ENCODE measurements around the gene SPATA46. TPM values are rescaled to one million over a fixed set of nuclear protein-coding genes. Genes with fewer than 3 reads are reported as not detected.

The SPATA46 gene
- polyA plus RNA-seq, 1 of the 3 experiments (the other 2 are of a cell fraction) = not detected

- CTCF ChIA-PET = no interaction called here
- H3K9me3 ChIP-seq = no peaks in the 10 kb centered on the region
- no peak overlapping the region for H3K4me2 ChIP-seq
- 34% methylated on average over 1 of the region's 1 CpG for WGBS (ENCODE audit: low lambda C conversion rate)
- H4K20me1 ChIP-seq (ENCODE audit: insufficient read depth) = no peaks in the 10 kb centered on the region
- H3K27ac ChIP-seq (ENCODE audit: low read depth in 2 of 2, low read length in 1 of 2) = no peak overlapping the region
- H3K9me2 ChIP-seq = no peaks in the 10 kb centered on the region
- H2AFZ ChIP-seq (ENCODE audit: low read depth) = no peak overlapping the region
- no peak overlapping the region for H3K4me3 ChIP-seq (ENCODE audit: low read depth in 2 of 2, low read length in 1 of 2)
- no peak for DNase-seq
- no peaks in the 10 kb centered on the region for H3F3A ChIP-seq (replicated peaks; ENCODE audit: insufficient read depth)
- peaks cover 0 to 27% of the 10 kb centered on the region in 2 experiments; a peak in 1 of 4 replicates for H3K4me1 ChIP-seq (ENCODE audit: control insufficient read depth in 1 of 2, insufficient read depth in 2 of 2, low read depth in 1 of 2, low read length in 1 of 2)
- H3K27me3 ChIP-seq (ENCODE audit: insufficient read depth) = no peaks in the 10 kb centered on the region
- H3K79me2 ChIP-seq (ENCODE audit: insufficient read depth) = no peaks in the 10 kb centered on the region
- no peaks in the 10 kb centered on the region for H3K36me3 ChIP-seq (replicated peaks in 1 of 2; ENCODE audit: control insufficient read depth in 1 of 2, insufficient read depth in 2 of 2, low read length in 1 of 2)
- no peak overlapping the region for H3K9ac ChIP-seq
- POLR2A ChIA-PET = no interaction called here
- TF ChIP-seq FOXM1 (IDR thresholded peaks at IDR 0.05; ENCODE audit: low read depth) (no peak), RCOR1 (IDR thresholded peaks at IDR 0.05; ENCODE audit: low read length) (no peak), EZH2phosphoT487 (IDR thresholded peaks at IDR 0.05; ENCODE audit: borderline replicate concordance, low read depth) (no peak)
Measured at GRCh38 chr1:162370161-162370560, 6.5 kb downstream of the SPATA46 start.

GRCh38 chr1:162369571-162369970 is 7.1 kb downstream of the SPATA46 start:
- Histone ChIP-seq H3K36me3 (replicated peaks in 1 of 2; ENCODE audit: control insufficient read depth in 1 of 2, insufficient read depth in 2 of 2, low read length in 1 of 2) (no peaks in the 10 kb centered on the region), H3K27ac (ENCODE audit: low read depth in 2 of 2, low read length in 1 of 2) (no peak overlapping the region), H3K4me1 (ENCODE audit: control insufficient read depth in 1 of 2, insufficient read depth in 2 of 2, low read depth in 1 of 2, low read length in 1 of 2) (peaks cover 0 to 27% of the 10 kb centered on the region in 2 experiments; a peak in 1 of 4 replicates), H3K4me3 (ENCODE audit: low read depth in 2 of 2, low read length in 1 of 2) (no peak overlapping the region), H2AFZ (ENCODE audit: low read depth) (no peak overlapping the region), H3K27me3 (ENCODE audit: insufficient read depth) (no peaks in the 10 kb centered on the region), H3K9me2 (no peaks in the 10 kb centered on the region), H3F3A (replicated peaks; ENCODE audit: insufficient read depth) (no peaks in the 10 kb centered on the region), H3K9me3 (no peaks in the 10 kb centered on the region), H4K20me1 (ENCODE audit: insufficient read depth) (no peaks in the 10 kb centered on the region), H3K4me2 (no peak overlapping the region), H3K9ac (no peak overlapping the region), H3K79me2 (ENCODE audit: insufficient read depth) (no peaks in the 10 kb centered on the region)
- no peak for DNase-seq
- WGBS (ENCODE audit: low lambda C conversion rate) = 59% methylated on average over 7 of the region's 7 CpGs
- no peak for TF ChIP-seq GABPA (IDR thresholded peaks at IDR 0.05; ENCODE audit: low read depth)
- POLR2A ChIA-PET = no interaction called here
- CTCF ChIA-PET = no interaction called here

DNA sequence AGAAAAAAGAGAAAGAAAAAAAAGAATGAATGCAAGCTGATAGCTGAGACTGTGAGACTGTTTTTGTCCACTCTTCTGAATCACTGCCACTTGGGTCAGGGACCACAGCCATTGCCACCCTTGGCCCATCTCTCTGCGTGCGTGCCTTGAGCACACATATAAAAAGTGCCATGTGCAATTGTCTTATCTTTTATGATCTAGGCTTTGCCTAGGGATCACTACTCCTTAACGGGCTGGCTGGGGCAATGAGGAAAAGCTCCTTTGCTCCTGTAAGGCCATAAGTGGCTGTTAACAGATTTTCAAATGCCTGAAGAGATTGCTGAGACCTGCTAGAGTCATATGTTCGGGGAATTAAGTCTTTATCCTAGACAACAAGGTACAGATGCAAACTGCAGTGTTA is 8.2 kb downstream of the SPATA46 start:
- no peak overlapping the region for H3K4me3 ChIP-seq (ENCODE audit: low read depth in 2 of 2, low read length in 1 of 2)
- H3K9me2 ChIP-seq = no peaks in the 10 kb centered on the region
- H3K4me2 ChIP-seq = no peak overlapping the region
- 67% methylated on average over 4 of the region's 4 CpGs for WGBS (ENCODE audit: low lambda C conversion rate)
- H3K4me1 ChIP-seq (ENCODE audit: control insufficient read depth in 1 of 2, insufficient read depth in 2 of 2, low read depth in 1 of 2, low read length in 1 of 2) = peaks cover 0 to 16% of the 10 kb centered on the region in 2 experiments; a peak in 1 of 4 replicates
- H3K9ac ChIP-seq = no peak overlapping the region
- H2AFZ ChIP-seq (ENCODE audit: low read depth) = no peak overlapping the region
- no peaks in the 10 kb centered on the region for H3K36me3 ChIP-seq (replicated peaks in 1 of 2; ENCODE audit: control insufficient read depth in 1 of 2, insufficient read depth in 2 of 2, low read length in 1 of 2)
- no peaks in the 10 kb centered on the region for H3K79me2 ChIP-seq (ENCODE audit: insufficient read depth)
- no peaks in the 10 kb centered on the region for H3F3A ChIP-seq (replicated peaks; ENCODE audit: insufficient read depth)
- POLR2A ChIA-PET = no interaction called here
- H3K9me3 ChIP-seq = no peaks in the 10 kb centered on the region
- no peaks in the 10 kb centered on the region for H4K20me1 ChIP-seq (ENCODE audit: insufficient read depth)
- no peak for DNase-seq
- CTCF ChIA-PET = interaction anchor here (1.0 to 3.4 kb wide), 4 partner anchors 11 to 92 kb away, joined by 3 to 26 read pairs (median 4); no protein-coding TSS in a partner anchor
- H3K27ac ChIP-seq (ENCODE audit: low read depth in 2 of 2, low read length in 1 of 2) = no peak overlapping the region
- H3K27me3 ChIP-seq (ENCODE audit: insufficient read depth) = no peaks in the 10 kb centered on the region
- TF ChIP-seq EP300 (IDR thresholded peaks at IDR 0.05; ENCODE audit: borderline replicate concordance in 1 of 2, low read depth in 1 of 2, low read length in 1 of 2) (no peak), TCF12 (IDR thresholded peaks at IDR 0.05) (no peak), GATA2 (CRISPR knock-in tag; IDR thresholded peaks at IDR 0.05) (no peak), CHD2 (IDR thresholded peaks at IDR 0.05; ENCODE audit: low read length, partially characterized antibody) (no peak), JUND (IDR thresholded peaks at IDR 0.05) (no peak)
